Ureter (tissue), 1 donor: ENCODE measurements around the gene PTGDR. TPM values are rescaled to one million over a fixed set of nuclear protein-coding genes. Genes with fewer than 3 reads are reported as not detected.

Experiments
- DNase-seq: peaks from one replicate; pipeline ENCODE4 v3.0.0-alpha.2; 2020; ENCODE audit warnings: low spot score
- total RNA-seq: library from RNA; stranded (reverse); gene quantifications from one replicate; pipeline ENCODE4 v1.2.4, GENCODE V29; 2023
- donor health status: DM: yes; HTN: yes; CAD: no.

Gene PTGDR
- total RNA-seq, 1 donor from 2014 or later, result 2.7 TPM

- DNase-seq, result no peak
Measured at GRCh38 chr14:52263190-52263589, 4.3 kb upstream of the PTGDR start.

DNA sequence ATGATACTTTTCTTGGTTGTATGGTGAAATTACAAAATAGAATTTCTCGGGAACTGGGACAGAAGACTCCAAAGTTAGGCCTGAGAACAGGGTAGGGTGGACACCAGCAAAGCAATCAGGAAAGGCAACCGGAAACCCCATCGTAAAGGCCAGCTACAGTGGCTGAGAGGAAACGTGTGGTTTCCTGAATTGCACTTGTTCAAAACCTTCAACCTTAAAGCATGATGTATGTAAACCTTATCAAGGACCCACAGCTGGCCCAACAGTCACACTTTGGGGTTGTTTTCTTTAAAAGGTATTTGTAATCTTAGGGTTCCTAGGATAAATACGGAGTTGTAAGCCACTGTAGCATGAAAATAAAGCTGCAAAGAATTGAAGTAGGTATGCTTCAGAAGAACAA lies 2.2 kb upstream of the PTGDR start:
- DNase-seq, result no peak

DNA sequence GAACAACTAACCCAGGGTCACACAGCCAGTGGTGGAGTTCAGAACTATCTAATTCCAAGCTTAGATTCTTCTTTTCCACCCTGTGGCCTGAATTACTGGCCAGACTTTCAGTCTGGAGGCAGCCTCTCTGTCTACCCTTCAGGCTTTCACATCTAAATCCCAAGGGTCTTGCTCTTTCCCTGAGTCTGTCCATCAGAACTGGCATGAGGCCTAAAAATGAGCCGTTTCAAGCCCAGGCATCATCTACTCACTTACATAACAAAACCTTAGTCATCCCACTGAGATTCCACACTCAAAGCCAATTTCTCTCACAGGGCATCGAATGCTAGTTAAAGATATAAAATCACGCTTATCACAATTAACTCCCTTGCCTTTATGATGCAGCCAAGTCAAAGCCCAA lies 1.3 kb upstream of the PTGDR start:
- DNase-seq, result no peak

GRCh38 chr14:52266782-52267181 lies 716 bp upstream of the PTGDR start:
- DNase-seq, result no peak

- DNase-seq, result no peak
Measured at GRCh38 chr14:52268279-52269061, 972 bp downstream of the PTGDR start.

GRCh38 chr14:52269100-52269499 lies 1.6 kb downstream of the PTGDR start:
- no peak for DNase-seq

GRCh38 chr14:52269982-52270381 lies 2.5 kb downstream of the PTGDR start:
- no peak for DNase-seq

DNA sequence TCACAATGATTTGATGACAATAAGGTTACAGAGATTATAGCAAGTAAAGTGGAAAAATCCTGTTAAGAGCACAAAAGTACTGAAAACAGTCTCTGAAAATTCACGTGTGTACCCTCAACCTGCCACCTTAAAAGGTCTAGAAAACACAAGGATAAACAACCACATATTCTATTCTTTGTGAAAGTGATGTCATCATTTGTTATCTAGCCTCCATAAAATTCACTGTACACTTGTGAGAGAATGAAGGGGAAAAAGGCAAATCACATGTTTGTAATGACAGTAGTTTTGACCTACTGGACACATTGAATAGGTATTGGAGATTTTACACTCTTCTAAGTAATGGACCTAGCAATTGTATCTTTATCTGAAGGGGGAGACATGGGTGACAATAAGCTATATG lies 4.0 kb downstream of the PTGDR start:
- DNase-seq, result no peak

- DNase-seq, result no peak
Measured at GRCh38 chr14:52272375-52272774, 4.9 kb downstream of the PTGDR start.

- no peak for DNase-seq
Measured at GRCh38 chr14:52275372-52275771, 7.9 kb downstream of the PTGDR start.

DNA sequence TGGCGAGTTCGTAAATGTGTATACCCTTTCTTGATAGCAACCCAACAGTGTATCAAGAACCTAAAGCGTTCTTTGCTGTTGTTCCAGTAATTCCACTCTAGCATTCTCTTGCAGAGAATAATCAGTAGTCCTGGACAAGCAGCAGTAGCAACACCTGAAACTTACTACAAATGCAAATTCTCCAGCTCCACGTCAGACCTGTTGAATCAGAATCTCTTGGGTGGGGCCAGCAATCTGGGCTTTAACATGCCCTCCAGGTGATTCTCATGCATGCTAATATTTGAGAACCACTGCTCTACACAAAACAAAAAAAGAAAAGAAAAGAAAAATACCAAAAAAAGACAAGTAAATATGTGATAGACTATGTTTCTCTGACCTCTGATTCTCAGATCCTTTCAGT lies 10.1 kb downstream of the PTGDR start:
- no peak for DNase-seq

DNA sequence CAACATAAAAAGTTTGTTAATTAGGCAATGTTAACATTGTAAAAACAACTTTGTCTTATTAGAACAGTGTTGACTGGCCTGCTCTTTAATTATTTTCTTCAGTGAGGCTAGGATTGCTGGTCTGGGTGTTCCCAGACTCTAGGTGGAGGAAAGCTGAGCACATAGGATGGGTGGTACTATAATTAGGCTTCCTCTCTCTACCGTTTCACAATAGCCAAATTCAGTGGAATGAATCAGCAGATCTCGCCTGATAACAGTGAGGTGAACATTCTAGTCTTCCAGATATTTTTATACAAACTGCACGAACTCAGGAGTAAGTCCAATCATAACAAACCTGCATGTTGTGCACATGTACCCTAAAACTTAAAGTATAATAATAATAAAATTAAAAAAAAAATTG lies 11.9 kb downstream of the PTGDR start:
- no peak for DNase-seq

DNA sequence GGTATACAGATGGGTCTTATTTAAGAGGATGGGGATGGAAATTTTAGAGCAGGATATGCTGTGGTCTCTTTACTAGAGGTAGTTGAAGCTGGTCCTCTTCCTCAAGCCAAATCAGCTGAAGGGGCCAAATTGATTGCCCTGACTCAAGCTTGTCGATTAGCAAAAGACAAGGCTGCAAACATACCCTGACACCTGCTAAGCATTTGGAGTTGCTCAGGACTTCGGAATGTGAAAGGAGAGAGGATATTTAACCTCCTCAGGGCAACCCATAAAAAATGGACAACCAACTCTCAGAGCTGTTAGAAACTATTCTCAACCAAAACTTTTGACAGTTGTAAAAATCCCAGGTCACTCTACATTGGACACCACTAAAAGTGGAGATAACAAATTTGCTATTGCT lies 15.6 kb downstream of the PTGDR start:
- no peak for DNase-seq

DNA sequence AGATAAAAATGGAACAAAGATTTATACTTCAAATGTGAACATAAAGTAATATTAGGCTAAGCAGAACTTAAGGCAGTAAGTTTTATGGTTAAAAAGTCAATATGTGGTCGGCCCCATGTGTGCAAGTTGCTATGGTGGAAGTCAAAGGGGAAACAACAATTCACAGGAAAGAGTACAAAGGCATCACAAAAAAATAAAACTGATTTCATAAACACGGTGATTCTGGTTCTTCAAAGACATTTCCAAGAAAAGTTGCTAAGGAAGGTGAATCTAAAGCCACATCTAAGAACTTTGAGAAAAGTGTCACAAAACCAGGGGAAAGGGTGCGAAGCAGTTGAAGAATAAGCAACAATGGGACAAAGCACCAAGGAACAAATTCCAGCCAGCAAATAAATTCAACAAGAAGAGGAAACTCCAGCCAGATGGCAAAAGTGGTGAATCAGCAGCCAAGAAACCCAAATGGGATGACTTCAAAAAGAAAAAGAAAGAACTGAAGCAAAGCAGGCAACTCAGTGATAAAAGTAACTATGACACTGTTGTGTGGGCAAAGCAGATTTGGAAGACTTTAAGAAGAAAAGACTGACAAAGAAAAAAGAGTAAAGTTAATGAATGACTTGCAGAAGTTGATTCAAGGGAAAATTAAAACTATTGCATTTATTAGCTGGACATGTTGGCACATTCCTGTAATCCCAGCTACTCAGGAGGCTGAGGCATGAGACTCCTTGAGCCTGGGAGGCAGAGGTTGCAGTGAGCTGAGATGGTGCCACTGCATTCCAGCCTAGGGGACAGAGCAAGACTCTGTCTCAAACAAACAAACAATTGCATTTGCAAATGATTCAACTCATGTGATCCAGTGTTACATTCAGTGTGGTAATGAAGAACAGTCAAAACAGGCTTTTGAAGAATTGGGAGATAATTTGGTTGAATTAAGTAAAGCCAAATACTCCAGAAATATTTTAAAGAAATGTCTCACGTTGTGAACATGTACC lies 19.5 kb downstream of the PTGDR start:
- DNase-seq, result no peak

DNA sequence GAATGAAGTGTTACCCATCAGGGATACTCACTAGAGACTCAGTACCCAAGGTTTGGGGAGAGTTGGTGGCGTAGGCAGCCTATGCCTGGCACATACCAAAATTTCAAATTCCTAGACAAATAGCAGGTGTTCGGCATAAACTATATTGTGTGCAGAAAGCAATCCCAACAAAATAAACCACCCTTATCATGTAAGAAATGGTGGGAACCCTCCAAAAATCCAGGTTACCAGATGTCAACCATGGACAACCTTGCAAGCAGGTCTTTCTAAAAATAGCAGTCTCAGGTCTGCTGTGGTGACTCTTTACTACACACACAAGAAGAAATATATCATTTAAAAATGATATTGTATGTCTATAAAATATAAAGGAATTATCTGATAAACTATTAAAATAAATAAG lies 28.9 kb downstream of the PTGDR start:
- DNase-seq, result no peak

DNA sequence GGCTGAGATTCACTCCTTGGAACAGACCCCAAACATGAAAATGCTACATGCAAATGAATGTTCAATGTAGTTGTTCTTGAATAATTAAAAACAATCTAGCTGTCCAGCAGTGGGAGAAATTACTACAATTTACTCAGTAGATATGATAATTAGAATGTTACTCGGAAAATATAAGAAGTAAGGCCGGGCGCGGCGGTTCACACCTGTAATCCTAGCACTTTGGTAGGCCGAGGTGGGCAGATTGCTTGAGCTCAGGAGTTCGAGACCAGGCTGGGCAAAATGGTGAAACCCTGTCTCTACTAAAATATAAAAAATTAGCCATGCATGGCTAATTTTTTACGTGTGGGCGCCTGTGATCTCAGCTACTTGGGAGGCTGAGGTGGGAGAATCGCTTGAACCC lies 31.3 kb downstream of the PTGDR start:
- no peak for DNase-seq

- no peak for DNase-seq
Measured at GRCh38 chr14:52299692-52300278, 32.3 kb downstream of the PTGDR start.

- DNase-seq, result no peak
Measured at GRCh38 chr14:52303236-52303635, 35.7 kb downstream of the PTGDR start.

GRCh38 chr14:52304248-52304904 lies 36.9 kb downstream of the PTGDR start:
- DNase-seq, result no peak

DNA sequence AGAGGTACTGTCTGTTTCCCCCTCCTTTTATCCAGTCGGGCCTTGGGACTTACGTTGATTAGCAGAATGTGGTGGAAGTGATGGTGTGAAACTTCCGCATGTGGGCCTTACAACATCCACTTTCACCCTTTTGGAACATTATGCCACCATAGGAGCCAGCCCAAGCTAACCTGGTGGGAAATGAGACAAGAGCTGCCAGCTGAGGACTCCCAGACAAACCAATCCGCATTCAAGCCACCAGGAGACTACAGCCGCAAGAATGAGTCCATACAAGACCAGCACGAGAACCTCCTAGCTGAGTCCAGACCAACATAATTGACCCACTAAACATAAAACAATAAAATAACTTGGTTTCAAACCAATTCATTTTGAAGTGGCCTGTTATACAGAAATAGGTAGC lies 37.5 kb downstream of the PTGDR start:
- no peak for DNase-seq

DNA sequence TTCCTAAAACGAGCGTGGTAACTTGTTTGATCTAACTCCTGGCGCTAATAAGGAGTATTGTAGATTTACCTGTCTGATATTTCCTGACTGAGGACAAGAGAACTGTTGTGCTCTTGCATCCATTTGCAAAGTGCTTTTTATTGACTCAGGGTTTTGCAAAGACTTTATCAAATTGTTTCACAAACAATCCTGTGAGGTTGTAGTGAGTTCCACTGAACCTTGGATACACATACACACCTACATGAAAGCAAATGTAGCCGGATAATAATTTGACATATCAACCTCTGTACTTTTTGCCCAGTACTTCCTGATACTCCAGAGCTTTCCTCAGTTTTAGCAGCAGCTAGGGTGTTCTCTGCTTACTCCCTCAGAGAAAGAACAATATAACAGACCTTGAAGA lies 39.9 kb downstream of the PTGDR start:
- DNase-seq, result no peak

GRCh38 chr14:52307905-52308304 lies 40.4 kb downstream of the PTGDR start:
- DNase-seq, result no peak
